Measurements from ENCODE around the gene MPPE1. TPM values are rescaled to one million over a fixed set of nuclear protein-coding genes. Genes with fewer than 3 reads are reported as not detected.
A peak's percentile ranks its signal among the peaks of the same experiment; 100 is the strongest.

Gene MPPE1
- total and polyA plus RNA-seq, 9 of the 15 experiments (the other 6 are each of a cell fraction or from before 2014, with no cell fraction given) = 10.7 to 19.5 (median 13.3) TPM

DNA sequence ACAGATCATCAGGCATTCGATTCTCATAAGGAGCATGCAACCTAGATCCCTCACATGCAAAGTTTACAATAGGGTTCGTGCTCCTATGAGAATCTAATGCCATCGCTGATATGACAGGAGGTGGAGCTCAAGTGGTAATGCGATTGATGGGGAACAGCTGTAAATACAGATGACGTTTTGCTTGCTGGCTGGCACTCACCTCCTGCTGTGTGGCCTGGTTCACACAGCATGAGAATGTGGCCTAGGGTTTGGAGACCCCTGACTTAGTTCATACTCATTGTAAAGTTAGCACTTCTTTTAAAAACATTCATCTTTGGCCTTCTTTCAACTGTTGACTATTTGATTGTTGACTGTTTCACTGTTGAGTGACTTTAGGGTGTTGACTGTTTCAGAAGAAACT lies 65.6 kb downstream of the MPPE1 start (continued):
- TF ChIP-seq CBX2 (IDR thresholded peaks at IDR 0.05; ENCODE audit: insufficient read depth, low read length, poor library complexity, severe bottlenecking) (no peak), BHLHE40 (IDR thresholded peaks at IDR 0.05; ENCODE audit: low read length) (no peak)

DNA sequence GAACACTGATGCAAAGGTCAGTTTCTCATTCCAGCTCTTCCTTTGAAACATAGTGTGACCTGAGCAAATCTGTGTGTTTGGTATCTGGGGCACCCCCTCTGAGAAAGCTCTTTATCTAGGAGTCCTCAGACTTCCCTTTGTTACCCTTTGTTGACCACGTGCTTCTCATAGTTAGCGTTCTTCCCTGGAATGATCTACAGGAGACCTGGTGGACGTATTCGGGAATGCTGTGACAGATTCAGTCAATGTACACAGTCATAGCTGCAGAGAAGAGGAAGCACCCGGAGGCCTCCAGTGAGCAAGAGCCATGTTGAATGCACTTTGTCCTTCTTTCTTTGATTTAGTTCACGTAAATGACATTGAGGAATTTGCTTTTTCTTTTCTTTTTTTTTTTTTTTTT lies 67.6 kb downstream of the MPPE1 start:
- Histone ChIP-seq H3K79me2 (ENCODE audit: control insufficient read depth, insufficient read depth, low read length) (no peaks in the 10 kb centered on the region), H3K9ac (ENCODE audit: insufficient read depth in 1 of 2, low read depth in 2 of 2, low read length in 2 of 2) (no peak overlapping the region), H3K4me1 (replicated peaks in 1 of 2; ENCODE audit: control insufficient read depth in 2 of 2, insufficient read depth in 2 of 2, low read length in 2 of 2) (peaks cover 0 to 4% of the 10 kb centered on the region in 2 experiments; a peak in 1 of 5 replicates), H3K9me3 (replicated peaks; ENCODE audit: control insufficient read depth, insufficient read depth, low read depth, low read length) (no peaks in the 10 kb centered on the region), H3K4me3 (no peak overlapping the region), H3K4me2 (ENCODE audit: insufficient read depth, low read length) (no peak overlapping the region), H4K20me1 (replicated peaks; ENCODE audit: control insufficient read depth, insufficient read depth, low read length) (no peaks in the 10 kb centered on the region), H3K27ac (ENCODE audit: extremely low read depth, low read depth, low read length) (no peak overlapping the region), H3K36me3 (ENCODE audit: control insufficient read depth, insufficient read depth, low read length) (no peaks in the 10 kb centered on the region), H3K27me3 (ENCODE audit: control insufficient read depth in 2 of 2, insufficient read depth in 2 of 2, low read length in 2 of 2) (no peaks in the 10 kb centered on the region), H2AFZ (ENCODE audit: low read depth, low read length) (peak overlapping the region; percentile 30; the same call in 1 of the 2 replicates), H3K9me1 (ENCODE audit: control insufficient read depth, insufficient read depth, low read length) (no peaks in the 10 kb centered on the region)
- WGBS (ENCODE audit: insufficient coverage, low coverage, missing lambda C conversion rate) = 24% methylated on average over 5 of the region's 6 CpGs
- FAIRE-seq = no peak
- in situ Hi-C loops (cut with MboI) = no loop called here
- no TSS peak for BruUV-seq (replicated peaks)
- CTCF ChIA-PET (ENCODE audit: low intra/inter-chr PET ratio) = no interaction called here
- POLR2A ChIA-PET = interaction anchor here (0.7 to 1.1 kb wide), 5 partner anchors 7 to 21 kb away, joined by 3 to 5 read pairs (median 3); no protein-coding TSS in a partner anchor
- TF ChIP-seq, protein P1, sequence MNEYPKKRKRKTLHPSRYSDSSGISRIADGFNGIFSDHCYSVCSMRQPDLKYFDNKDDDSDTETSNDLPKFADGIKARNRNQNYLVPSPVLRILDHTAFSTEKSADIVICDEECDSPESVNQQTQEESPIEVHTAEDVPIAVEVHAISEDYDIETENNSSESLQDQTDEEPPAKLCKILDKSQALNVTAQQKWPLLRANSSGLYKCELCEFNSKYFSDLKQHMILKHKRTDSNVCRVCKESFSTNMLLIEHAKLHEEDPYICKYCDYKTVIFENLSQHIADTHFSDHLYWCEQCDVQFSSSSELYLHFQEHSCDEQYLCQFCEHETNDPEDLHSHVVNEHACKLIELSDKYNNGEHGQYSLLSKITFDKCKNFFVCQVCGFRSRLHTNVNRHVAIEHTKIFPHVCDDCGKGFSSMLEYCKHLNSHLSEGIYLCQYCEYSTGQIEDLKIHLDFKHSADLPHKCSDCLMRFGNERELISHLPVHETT (CRISPR knock-in tag; conservative IDR thresholded peaks at IDR 0.05 in 1 of 2, IDR thresholded peaks at IDR 0.05 in 1 of 2) = no peak
- 0 out of 4 replicates have a peak, but pooled peaks of 1 of the 2 experiments have one; percentile 24 for TF ChIP-seq HDAC1 (IDR thresholded peaks at IDR 0.05)
- ATAC-seq = peak; percentile 55
- peak in 2 of 4 experiments; percentile 22 to 27 for DNase-seq (ENCODE audit: extremely low read depth in 1 of 4, low spot score in 3 of 4)
- intact Hi-C loops (cut with micrococcal nuclease) = no loop called here
